Cardiac septum (tissue), 1 donor: ENCODE data around the gene DLK2. TPM values are rescaled to one million over a fixed set of nuclear protein-coding genes. Genes with fewer than 3 reads are reported as not detected.
"Not testable (repeated sequence)": the region's sequence is repeated elsewhere in the genome, so short reads cannot be mapped to it uniquely, and the experiment has no call there.

Experiments
- DNase-seq: peaks from one replicate; pipeline ENCODE4 v3.0.0-alpha.2; 2020; ENCODE audit warnings: low spot score
- intact Hi-C: fragments of 100-400 bp; cut with DNase I; formaldehyde crosslinking; loops from one replicate; pipeline ENCODE4 v1.14.0; 2022
- total RNA-seq: library from RNA; stranded (reverse); fragmentation: NEBNext Ultra II Directional; extraction: Animal tissue kit (Norgen Biotek cat#: 25700); gene quantifications from one replicate; pipeline ENCODE4 v1.2.1, GENCODE V29; 2021
- donor health status: DM: no; HTN: no; CAD: no.

Gene DLK2
- total RNA-seq, 1 donor from 2014 or later = 2.9 TPM

GRCh38 chr6:43434943-43435342 lies 20.4 kb downstream of the DLK2 start:
- peak; percentile 7 for DNase-seq

GRCh38 chr6:43434001-43434840 lies 21.1 kb downstream of the DLK2 start:
- peak; percentile 72 for DNase-seq
- intact Hi-C loops = no loop called here

More at GRCh38 chr6:43434943-43435342, 20.4 kb downstream of the DLK2 start:
- intact Hi-C loops = no loop called here

- intact Hi-C loops = no loop called here
- peak; percentile 70 for DNase-seq
Measured at GRCh38 chr6:43433148-43433547, 22.2 kb downstream of the DLK2 start.

DNA sequence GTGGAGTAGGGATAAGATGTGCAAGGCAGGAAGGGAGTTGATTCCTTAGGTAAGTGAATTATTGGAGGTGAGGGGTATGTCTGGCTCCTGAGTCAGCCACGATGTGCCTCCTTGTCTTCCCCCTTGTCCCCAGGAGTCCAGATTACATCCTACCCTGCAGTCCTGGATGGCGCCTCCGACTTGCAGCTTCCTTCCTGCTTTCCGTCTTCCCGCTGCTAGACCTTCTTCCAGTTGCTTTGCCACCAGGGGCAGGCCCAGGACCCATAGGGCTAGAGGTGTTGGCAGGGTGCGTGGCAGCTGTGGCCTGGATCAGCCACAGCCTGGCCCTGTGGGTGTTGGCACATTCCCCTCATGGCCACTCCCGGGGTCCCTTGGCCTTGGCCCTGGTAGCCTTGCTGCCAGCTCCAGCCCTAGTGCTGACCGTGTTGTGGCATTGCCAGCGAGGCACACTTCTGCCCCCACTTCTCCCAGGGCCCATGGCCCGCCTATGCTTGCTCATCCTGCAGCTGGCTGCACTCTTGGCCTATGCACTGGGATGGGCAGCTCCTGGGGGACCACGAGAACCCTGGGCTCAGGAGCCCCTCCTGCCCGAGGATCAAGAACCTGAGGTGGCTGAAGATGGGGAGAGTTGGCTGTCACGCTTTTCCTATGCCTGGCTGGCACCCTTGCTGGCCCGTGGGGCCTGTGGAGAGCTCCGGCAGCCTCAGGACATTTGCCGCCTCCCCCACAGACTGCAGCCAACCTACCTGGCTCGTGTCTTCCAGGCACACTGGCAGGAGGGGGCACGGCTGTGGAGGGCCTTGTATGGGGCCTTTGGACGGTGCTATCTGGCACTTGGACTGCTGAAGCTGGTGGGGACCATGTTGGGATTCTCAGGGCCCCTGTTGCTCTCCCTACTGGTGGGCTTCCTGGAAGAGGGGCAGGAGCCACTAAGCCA lies 23.1 kb downstream of the DLK2 start:
- peak; percentile 74 for DNase-seq
- intact Hi-C loops = no loop called here

DNA sequence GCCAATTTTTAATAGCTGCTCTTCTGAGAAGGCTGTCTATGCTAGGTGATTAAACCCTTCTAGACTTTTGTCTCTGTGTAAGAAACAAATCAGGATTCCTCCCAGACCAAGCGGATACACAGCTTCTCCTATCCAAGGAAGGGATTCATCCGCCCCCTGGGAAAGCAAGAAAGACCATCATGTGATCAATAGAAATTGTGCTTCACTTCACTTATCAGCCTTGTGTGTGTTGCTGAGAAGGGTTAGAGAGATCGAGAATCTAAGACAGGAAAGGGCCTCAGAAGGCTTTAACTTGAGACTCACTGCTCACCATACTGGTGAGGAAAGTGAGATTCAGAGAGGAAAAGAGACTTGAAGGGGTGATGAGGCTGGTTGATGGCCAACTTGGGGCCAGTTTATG lies 26.5 kb downstream of the DLK2 start:
- DNase-seq = peak; percentile 6
- intact Hi-C loops = no loop called here

DNA sequence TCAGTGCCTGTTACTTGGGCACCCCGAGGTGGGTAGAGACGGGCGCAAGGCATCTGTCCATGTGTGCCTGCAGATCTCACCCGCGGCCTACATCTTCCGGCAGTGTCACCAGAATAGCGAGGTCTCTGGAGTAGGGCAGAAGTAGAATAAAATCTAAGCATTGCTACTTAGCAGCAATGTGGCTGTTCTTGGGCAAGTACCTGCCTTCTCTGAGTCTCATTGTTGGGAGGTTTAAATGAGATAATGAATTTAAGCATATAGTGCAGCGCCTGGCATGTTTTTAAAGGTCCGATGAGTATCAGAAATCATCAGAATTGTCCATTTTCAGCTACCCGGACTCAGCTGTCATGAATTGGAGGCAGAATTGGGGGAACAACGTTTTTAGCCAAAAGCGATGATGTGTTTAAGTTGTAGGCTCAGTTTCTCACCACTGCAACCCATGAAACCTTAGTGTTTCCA lies 27.2 kb downstream of the DLK2 start:
- DNase-seq = no peak
- intact Hi-C loops = no loop called here

- peak; percentile 97 for DNase-seq
- intact Hi-C loops = loop anchor here (1.0 kb wide), 1 partner anchor 58 kb away; the partner anchor contains the start of gene ZNF318
Measured at GRCh38 chr6:43427406-43428111, 27.8 kb downstream of the DLK2 start, which contains the start of gene ABCC10. Gene ABCC10, plus strand, starts transcription at chr6:43427541. Its CDS starts 438 bp downstream, at chr6:43427979.

GRCh38 chr6:43426928-43427405 lies 28.4 kb downstream of the DLK2 start:
- intact Hi-C loops = loop anchor here (1.0 kb wide), 1 partner anchor 58 kb away; the partner anchor contains the start of gene ZNF318
- no peak for DNase-seq

DNA sequence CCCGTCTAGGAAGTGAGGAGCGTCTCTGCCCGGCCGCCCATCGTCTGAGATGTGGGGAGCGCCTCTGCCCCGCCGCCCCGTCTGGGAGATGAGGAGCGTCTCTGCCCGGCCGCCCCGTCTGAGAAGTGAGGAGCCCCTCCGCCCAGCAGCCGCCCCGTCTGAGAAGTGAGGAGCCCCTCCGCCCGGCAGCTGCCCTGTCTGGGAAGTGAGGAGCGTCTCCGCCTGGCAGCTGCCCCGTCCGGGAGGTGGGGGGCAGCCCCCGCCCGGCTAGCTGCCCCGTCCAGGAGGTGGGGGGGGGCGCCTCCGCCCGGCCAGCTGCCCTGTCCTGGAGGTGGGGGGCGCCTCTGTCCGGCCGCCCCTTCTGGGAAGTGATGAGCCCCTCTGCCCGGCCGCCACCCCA lies 30.3 kb downstream of the DLK2 start:
- intact Hi-C loops = not testable (repeated sequence)

DNA sequence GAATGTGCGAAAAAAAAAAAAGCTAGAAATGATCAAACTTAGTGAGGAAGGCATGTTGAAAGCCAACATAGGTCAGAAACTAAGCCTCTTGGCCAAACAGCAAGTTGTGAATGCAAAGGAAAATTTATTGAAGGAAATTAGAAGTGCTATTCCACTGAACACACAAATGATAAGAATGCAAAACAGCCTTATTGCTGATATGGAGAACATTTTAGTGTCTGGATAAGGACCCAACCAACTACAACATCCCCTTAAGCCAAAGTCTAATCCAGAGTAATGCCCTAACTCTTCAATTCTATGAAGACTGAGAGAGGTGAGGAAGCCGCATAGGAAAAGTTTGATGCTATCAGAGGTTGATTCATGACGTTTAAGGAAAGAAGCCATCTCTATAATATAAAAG lies 33.5 kb downstream of the DLK2 start:
- intact Hi-C loops = no loop called here
- no peak for DNase-seq

More for the DNA sequence above, 30.3 kb downstream of the DLK2 start:
- DNase-seq = not testable (repeated sequence)

DNA sequence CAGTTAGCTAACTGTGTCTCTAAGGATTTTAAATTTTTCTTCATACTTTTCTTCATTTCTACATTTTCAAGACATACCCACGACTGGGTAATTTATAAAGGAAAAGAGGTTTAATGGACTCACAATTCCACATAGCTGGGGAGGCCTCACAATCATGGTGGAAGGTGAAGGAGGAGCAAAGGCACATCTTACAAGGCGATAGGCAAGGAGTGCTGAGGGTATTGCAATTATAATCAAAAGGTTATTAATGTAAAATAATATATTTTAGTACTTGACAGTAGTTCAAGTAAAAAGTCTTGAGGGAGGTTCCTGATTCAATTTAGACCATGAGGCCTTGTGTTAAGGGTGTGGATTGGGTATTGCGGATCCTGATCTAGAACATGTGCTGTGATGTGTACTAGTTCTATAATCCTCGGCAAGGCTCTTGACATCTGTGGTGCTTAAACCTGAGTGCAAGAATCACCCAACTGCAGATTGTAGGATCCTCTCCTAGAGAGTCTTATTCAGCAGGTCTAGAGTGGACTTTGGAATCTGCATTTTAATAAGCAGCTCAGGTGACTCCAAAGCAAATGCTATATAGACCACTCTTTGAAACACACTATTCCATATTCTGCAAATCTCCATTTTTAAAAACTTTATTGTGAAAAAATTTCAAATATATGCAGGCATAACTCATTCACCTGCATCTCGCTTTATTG lies 35.2 kb downstream of the DLK2 start:
- intact Hi-C loops = no loop called here
- DNase-seq = no peak

GRCh38 chr6:43416935-43417334 lies 38.4 kb downstream of the DLK2 start:
- intact Hi-C loops = no loop called here
- DNase-seq = no peak

- DNase-seq, intact Hi-C loops: not testable (repeated sequence)
Measured at GRCh38 chr6:43415275-43415674, 40.1 kb downstream of the DLK2 start.

GRCh38 chr6:43413002-43413401 lies 42.3 kb downstream of the DLK2 start:
- intact Hi-C loops = no loop called here
- no peak for DNase-seq

DNA sequence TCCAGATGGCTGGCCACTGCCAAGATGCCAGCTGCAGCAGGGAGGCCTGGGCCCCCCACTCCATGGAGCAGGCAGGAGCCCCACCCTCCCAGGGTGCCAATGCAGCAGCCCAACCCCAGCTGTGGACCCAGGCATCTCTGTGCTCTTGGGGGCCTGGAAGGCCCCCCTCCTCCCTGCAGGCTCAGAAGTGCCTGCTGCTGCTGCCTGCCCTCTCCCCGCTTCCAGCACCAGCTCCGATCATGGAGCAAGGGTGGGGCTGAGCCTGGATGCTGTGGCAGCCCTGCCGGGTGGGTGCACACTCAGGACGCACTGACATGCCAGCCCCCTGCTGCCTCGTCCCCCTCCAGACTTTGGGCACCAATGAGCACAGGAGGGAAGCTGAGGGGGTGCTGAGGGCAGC lies 42.8 kb downstream of the DLK2 start:
- intact Hi-C loops = no loop called here
- no peak for DNase-seq

DNA sequence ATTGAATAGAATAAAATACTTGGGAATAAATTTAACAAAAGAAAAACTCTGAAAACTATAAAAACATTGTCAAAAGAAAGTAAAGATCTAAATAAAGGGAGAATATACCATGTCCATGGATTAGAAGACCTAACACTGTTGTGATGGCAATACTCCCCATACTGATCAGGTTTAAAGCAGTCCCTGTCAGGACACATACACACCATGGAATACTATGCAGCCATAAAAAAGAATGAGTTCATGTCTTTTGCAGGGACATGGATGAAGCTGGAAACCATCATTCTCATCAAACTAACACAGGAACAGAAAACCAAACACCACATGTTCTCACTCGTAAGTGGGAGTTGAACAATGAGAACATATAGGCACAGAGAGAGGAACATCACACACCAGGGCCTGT lies 44.6 kb downstream of the DLK2 start:
- DNase-seq, intact Hi-C loops: not testable (repeated sequence)

GRCh38 chr6:43408259-43408658 lies 47.1 kb downstream of the DLK2 start:
- intact Hi-C loops = no loop called here

GRCh38 chr6:43407296-43407695 lies 48.1 kb downstream of the DLK2 start:
- DNase-seq = no peak
- intact Hi-C loops = no loop called here

More at GRCh38 chr6:43408259-43408658, 47.1 kb downstream of the DLK2 start:
- DNase-seq = no peak

DNA sequence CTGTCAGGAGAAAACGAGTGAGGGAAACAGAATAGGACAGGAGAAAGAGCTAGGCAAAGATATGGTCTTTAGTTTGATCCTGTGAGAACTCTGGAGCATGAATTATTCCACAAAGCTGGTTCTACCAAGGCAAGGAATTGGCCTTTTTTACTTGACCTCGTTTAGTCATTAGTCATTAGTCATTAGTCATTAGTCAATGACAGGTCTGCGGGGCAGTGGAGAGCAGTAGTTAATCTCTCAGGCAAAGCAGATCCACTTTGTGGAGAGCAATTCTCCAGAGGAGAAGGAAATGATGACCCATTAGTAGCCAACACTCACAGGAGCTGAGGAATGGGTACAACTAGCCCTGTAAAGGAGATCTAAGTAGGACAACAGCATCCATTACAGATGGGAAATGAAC lies 50.0 kb downstream of the DLK2 start:
- intact Hi-C loops = no loop called here
- DNase-seq = no peak
